ENCODE results near the gene ETFA.

ETFA gene

DNA sequence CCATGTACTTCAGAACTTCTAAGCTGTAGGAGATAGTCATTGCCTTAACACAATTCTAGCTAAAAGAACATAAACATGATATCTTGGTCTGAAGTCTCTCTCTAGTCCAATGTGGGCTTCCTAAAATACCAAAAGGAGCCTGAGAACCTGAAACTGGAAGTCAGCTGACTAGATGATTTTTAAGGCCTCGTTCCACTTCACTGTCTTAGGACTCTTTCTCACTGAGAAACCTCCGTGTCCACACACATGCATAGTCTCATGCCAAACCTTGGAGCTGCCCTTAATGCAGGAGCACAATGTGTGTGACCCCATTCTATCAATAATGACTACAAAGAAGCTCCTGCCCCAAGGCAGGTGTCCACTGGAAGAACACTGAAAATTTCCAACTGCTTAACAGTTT lies 87.7 kb downstream of the ETFA start:
- DNase-seq (ENCODE audit: insufficient read length, low spot score) (no peak), FAIRE-seq (no peak)

- DNase-seq (ENCODE audit: insufficient read length, low spot score) (no peak), FAIRE-seq (no peak)
Measured at GRCh38 chr15:76222159-76222558, 89.1 kb downstream of the ETFA start.

GRCh38 chr15:76221085-76221767 lies 90.0 kb downstream of the ETFA start:
- FAIRE-seq (no peak), DNase-seq (ENCODE audit: insufficient read length, low spot score) (no peak)

- DNase-seq (ENCODE audit: insufficient read length, low spot score): no peak
- FAIRE-seq: no peak
Measured at GRCh38 chr15:76217882-76218217, 93.4 kb downstream of the ETFA start.

GRCh38 chr15:76217029-76217881 lies 94.0 kb downstream of the ETFA start:
- no peak for DNase-seq (ENCODE audit: insufficient read length, low spot score)
- no peak for FAIRE-seq

DNA sequence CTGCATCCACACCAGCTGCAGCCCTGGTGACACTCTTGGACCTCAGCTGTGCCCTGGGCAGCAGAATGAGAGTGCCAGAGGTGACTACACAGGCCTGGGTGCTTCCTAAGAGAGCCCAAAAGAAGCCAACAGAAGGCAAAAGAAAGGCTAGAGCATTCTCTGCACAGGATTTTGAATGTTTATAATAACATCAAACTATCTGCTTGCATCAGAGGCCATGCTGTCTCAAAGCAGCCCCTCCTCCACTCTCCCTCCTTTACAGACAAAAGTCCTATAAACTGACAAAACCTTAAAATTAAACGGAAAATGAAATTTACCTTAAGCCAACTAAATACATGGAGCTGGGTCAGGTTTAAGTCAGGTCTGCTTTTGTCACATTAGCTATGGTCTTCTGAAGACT lies 95.6 kb downstream of the ETFA start:
- DNase-seq (ENCODE audit: insufficient read length, low spot score): no peak
- FAIRE-seq: no peak

DNA sequence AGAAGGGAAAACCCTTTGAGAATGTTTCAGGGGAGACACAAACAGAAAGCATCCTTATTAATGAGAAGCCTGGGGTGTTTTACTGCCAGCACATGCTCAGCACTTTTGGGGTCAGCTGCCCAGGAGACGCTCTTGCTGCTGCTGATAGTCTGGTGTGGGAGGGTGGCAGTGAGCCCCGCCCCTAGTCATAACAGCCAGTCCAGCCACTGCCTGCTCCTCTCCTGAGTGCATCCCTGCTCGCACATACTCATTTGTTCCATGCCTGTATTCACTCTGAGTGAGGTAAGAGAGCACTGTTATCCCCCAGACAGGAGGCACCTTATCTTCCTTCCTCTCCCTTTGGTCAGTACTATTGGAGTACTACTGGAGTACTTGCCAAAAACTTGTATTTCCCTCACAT lies 101.3 kb downstream of the ETFA start:
- FAIRE-seq: no peak
- no peak for DNase-seq (ENCODE audit: insufficient read length, low spot score)

DNA sequence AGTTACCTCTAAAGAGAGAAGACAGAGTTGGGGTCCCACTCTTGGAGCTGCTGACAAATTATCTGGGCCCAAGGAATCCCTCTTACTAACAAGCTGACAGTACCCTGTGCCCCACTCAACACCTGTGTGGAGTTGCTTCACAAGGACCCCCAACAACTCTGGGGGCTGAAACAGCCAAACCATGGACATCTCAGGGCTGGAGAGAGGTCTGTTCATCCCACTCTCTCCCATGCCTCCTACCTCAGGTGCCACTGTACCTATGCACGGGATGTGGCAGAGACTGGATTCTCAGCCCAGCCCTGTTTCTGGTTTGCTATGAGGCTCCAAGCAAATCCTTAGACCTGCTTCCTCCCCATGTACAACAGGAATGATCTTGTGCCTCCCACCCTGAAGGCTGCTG lies 101.7 kb downstream of the ETFA start:
- FAIRE-seq (no peak), DNase-seq (ENCODE audit: insufficient read length, low spot score) (no peak)

DNA sequence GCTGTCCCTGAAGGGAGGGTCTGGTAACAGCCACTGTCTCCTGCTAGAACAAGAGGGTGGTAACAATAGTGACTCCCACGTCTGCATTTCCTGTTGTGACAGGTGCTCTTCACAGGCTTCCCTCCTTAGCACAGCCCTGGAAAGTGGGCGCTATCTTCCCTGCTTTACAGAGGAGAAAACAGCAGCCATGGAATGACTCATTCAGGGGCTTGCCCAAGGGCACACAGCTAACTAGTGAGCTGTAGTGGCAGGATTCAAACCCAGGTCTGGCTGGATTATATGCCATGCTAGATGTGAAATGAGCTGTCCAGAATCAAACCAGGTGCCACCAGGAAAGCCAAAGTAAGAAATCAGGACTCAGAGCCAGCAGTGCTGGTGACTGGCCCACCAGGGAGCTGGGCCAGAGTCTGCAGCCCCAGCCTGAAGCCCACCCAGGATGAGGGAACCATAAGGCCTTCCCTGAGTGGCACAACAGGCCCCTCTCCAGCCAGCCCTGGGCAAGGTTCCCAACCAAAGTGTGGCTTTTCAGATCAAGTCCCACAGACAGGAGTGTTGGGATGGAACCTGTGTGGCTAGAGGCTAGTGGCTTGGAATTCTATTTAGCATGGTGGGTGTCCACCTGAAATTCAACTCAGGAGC lies 102.4 kb downstream of the ETFA start:
- FAIRE-seq: no peak
- DNase-seq (ENCODE audit: insufficient read length, low spot score): no peak

DNA sequence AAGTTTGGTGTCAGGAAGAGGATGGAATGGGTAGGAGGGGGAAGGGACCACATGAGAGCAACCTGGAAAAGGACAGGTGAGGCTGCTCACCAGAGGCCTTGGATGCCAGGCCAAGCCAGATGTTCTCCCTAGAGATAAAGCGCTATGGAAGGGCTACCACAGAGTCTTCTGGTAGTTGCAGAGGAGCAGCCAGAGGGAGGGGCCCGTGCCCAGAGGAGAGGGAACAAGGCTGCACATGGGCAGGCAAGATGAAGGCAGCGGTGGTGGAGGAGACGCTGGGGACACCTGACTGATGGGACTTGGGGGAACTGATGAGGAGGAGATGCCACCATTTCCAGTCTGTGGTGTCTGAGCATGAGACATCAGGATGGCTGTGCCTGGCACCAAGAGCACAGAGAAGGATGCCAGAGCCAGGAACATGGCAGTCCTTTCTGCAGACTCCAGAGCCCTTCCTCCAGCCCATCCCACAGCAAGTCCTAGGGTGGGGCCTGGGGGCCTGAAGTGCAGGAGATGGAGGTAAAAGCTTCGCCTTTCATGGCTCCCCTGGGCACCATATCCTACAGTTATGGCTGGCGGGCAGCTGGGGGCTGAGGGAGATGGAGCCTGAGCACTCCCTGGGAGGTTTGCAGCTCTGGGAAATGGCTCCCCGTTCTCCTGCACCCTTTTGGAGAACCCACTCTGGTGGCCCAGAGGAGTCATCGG lies 103.0 kb downstream of the ETFA start:
- DNase-seq (ENCODE audit: insufficient read length, low spot score) (no peak), FAIRE-seq (no peak)

DNA sequence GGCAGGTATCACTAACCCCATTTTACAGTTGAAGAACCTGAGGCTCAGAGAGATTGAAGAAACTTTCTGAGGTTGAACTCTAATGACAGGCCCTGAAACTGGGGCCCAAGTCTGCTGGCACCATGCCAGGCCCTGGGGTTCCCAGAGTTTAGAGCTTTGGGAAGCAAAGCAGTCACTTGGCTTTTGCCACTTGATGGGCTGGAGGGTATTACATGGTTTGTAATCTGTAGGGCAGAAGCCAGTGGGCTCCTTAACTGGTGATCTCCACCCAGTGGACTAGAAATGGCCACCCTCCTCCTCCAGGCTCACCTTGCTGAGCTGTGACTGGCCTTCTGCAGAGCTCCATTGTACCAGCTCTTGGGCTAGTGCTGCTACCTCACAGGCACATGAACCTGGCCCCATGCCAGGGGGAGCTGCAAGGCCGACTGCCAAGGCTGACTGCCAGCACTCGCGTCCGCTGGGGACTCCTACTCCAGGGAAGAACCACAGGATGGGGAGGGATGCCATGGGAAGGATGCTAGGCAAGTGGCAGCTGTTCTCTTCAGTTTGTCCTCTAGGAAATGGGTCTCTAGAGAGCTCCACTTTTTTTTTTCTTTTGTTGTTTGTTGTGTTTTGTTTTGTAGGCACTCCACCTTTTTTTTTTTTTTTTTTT lies 104.8 kb downstream of the ETFA start:
- FAIRE-seq (no peak), DNase-seq (ENCODE audit: insufficient read length, low spot score) (no peak)

DNA sequence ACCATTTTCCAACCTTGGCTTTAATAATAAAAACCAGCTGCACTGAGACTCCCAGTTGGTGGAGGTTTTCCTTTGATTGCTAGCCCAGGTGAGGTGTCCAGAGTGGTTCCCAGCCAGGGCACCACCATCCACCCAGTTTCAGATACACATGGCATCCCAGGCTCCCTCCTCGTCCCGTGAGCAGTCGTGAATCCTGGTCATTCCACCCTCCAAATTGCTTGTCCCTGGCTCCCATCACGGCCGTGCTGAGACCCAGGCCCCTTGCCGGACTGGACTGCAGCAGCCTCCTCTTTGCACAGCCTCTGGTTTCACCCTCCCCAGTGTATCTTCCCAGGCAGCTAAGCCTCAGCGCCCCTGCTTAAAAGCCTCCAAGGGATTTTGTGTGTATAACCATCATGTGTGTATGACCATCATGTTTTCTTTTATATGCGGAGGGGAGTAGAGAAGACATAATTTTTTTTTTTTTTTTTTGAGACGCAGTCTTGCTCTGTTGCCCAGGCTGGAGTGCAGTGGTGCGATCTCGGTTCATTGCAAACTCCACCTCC lies 106.3 kb downstream of the ETFA start:
- FAIRE-seq (no peak), DNase-seq (ENCODE audit: insufficient read length, low spot score) (no peak)

DNA sequence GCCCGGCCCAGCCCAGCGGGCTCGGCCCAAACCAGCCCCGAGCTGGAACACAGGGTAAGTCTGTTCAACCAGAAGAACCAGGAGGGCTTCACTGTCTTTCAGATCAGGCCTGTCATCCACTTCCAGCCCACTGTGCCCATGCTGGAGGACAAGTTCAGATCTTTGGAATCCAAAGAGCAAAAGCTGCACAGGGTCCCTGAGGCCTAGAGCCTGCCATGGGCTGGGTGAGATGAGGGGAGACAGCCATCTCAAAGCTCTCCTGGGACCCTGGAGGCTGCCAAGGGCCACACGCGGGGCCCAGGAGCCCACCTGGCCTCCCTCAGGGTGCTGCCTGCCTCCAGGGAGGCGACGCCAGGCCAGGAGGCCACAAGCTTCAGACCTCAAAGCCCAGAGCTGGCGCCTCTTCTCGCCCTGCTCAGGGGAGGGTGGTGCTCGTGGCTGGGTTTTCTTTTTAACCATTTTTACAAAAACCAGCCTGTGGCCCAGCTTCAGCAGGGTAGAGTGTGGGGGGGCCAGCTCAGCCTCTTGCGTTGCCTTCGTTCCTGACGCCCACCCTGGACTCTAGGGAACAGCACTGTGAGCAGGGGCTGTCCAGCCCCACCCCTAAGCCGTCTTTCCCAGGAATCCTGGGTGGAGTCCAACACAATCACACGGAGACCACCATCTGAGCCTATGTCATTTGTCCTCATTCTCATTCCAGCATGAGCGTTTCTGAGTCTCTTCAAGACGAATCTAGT lies 107.0 kb downstream of the ETFA start:
- FAIRE-seq (no peak), DNase-seq (ENCODE audit: insufficient read length, low spot score) (no peak)

DNA sequence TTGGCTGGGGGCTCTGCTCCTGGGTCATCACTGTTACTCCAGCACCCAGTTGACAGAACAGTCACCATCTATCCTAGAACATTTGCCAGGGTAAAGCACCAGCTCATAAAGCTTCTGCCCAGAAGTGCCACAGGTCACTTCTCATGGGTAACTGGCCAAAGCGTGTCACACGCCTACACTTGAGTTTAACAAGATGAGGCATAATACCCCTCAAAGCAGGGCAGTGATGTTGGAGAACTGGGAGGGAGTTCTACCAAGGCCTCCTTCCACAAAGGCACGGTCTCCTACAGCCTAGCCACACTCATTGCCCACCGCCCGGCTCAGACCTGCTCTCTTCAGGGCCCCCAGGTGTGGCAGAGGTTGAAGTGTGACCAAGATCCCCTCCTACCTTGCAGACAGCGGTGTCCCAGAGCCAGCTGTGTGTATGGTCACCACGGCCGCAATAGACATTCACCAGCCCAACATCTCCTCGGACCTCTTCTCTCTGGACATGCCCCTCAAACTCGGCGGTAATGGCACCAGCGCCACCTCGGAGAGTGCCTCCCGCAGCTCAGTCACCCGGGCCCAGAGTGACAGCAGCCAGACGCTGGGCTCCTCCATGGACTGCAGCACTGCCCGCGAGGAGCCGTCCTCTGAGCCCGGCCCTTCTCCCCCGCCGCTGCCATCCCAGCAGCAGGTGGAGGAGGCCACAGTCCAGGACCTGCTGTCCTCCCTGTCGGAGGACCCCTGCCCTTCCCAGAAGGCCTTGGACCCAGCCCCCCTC lies 107.7 kb downstream of the ETFA start:
- DNase-seq (ENCODE audit: insufficient read length, low spot score): no peak
- FAIRE-seq: no peak

- DNase-seq (ENCODE audit: insufficient read length, low spot score) (no peak), FAIRE-seq (no peak)
Measured at GRCh38 chr15:76201536-76202255, 109.6 kb downstream of the ETFA start.

DNA sequence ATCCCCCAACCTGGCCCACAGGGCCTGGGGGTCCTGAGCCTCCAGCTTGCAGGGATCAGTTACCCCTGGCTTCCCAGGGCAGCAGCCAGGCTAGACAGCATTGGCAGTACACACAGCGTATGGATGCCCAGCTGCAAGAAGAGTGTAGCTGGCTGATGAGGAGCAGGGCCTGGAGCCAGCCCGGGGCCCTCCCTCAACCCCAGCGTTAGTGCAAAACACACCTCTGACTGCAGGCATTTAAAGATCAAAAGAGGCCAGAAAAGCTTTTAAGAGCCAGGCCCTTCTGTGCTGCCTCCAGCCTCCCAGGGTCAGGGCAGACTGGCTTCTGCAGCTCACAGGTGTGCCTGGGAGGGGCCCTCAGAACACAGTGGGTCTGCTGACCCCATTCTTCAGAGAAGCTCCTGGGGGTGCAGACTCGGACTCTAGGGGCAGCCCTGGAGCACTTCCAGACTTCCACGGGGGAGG lies 110.6 kb downstream of the ETFA start:
- DNase-seq (ENCODE audit: insufficient read length, low spot score): no peak

GRCh38 chr15:76200083-76200465 lies 111.2 kb downstream of the ETFA start:
- DNase-seq (ENCODE audit: insufficient read length, low spot score) (no peak), FAIRE-seq (no peak)

More for the DNA sequence above, 110.6 kb downstream of the ETFA start:
- FAIRE-seq: no peak
